HG03520 (cell line): ENCODE results near the gene SETD3.

Experiments used
- ATAC-seq: cut with Tn5 transposase; IDR thresholded peaks from one replicate; pipeline ENCODE4 v1.9.1; 2021; ENCODE audit warnings: mild to moderate bottlenecking, moderate library complexity; ENCODE audit not compliant: unreplicated experiment

Gene SETD3

GRCh38 chr14:99401211-99401610, 79.4 kb downstream of the SETD3 start:
- ATAC-seq: no peak

DNA sequence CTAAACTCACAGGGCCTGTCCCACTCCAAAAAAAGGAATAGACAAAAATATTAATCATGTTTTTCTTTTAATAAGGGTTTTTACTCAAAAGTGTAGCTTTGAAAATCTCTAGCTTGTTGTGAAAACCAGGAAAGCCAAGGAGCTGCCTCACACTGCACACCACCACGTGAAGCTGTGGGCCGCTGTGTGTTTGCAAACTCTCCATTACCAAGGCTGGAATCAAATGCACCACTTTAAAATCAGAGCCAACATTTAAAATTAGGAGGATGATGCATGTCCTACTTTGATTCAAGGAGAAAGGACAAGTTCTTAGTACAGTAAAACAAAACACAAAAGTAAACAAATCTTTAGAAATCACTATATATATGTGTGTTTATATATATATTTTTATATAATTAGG, 83.0 kb downstream of the SETD3 start:
- ATAC-seq: no peak

DNA sequence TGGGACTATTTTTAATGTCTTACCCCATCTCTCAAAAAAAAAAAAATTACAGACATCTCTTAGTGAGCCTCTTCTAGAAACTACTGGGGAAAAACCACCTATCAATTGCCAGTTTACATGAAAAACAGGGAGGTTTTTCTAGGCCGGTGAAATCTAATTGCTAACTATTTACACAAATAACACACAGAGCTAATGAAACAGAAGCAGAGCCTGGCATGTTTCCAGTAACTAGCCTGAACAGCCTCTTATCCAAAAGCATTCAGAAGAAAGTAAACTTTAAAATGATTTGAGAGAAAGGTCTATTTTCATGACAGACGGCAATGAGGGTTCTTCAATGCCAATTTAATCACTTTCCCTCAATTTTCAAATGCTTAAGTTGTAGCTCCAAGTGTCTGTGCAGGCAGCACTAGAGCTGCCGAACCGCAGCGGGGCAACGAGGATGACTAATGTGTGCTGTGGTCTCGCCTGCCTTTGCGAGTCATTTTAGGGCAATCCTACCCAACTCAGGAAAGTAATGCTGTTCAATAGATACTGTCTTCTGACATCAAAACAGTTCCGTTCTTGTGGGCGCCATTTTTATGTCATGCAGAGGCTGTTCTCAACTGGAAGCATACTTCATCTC, 84.6 kb downstream of the SETD3 start:
- no peak for ATAC-seq

GRCh38 chr14:99394602-99395156, 86.0 kb downstream of the SETD3 start:
- ATAC-seq: no peak

GRCh38 chr14:99393059-99393655, 87.5 kb downstream of the SETD3 start:
- peak; percentile 66 for ATAC-seq

DNA sequence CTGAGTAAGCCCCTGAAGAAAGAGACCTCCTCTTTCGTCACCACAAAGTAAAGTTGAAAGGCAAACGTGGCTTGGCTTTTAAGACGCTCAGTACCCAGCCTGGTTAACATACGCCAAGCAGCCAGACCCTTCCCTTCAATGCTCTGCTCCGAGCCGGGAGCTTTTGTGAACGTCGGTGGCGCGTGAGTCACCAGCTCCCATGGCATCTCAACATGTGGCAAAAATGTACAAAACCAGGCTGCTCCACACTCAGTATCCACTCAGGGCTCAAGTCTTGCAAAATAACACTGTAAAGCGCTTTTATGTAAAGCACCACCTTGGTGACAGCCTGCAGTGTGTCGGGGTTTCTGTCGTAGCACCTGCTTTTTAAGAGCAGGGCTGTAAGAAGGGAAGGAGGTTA, 89.0 kb downstream of the SETD3 start:
- no peak for ATAC-seq

GRCh38 chr14:99389174-99389826, 91.4 kb downstream of the SETD3 start:
- ATAC-seq: no peak

DNA sequence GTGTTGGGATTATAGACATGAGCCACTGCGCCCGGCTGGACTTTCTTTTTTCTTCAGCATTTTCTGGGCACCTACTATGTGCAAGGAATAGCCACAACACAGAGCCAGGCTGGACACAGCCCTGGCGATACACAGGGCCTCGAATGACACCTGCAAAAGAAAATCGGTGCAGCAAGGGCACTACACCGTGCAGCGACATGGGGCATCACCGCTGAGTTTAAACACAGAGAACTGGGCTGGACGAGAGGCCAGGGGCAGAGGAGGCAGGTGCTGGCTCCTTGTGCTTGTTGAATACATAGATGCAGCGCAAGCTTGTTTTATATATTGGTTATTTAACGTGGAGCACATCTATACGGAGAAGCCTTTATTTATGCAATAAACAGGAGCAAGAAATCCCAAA, 92.4 kb downstream of the SETD3 start:
- no peak for ATAC-seq

DNA sequence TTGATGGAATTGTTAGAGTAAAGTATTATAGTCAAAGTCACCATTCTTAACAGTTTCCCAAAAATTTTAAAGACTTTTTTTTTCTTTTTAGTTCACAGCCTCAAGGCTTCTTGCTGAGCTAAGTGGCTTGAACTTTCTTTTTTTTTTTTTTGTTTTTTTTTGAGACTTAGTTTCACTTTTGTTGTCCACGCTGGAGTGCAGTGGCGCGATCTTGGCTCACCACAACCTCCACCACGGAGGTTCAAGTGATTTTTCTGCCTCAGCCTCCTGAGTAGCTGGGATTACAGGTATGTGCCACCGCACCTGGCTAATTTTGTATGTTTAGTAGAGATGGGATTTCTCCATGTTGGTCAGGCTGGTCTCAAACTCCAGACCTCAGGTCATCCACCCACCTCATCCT, 92.8 kb downstream of the SETD3 start:
- no peak for ATAC-seq

GRCh38 chr14:99384450-99385417, 95.9 kb downstream of the SETD3 start:
- no peak for ATAC-seq

DNA sequence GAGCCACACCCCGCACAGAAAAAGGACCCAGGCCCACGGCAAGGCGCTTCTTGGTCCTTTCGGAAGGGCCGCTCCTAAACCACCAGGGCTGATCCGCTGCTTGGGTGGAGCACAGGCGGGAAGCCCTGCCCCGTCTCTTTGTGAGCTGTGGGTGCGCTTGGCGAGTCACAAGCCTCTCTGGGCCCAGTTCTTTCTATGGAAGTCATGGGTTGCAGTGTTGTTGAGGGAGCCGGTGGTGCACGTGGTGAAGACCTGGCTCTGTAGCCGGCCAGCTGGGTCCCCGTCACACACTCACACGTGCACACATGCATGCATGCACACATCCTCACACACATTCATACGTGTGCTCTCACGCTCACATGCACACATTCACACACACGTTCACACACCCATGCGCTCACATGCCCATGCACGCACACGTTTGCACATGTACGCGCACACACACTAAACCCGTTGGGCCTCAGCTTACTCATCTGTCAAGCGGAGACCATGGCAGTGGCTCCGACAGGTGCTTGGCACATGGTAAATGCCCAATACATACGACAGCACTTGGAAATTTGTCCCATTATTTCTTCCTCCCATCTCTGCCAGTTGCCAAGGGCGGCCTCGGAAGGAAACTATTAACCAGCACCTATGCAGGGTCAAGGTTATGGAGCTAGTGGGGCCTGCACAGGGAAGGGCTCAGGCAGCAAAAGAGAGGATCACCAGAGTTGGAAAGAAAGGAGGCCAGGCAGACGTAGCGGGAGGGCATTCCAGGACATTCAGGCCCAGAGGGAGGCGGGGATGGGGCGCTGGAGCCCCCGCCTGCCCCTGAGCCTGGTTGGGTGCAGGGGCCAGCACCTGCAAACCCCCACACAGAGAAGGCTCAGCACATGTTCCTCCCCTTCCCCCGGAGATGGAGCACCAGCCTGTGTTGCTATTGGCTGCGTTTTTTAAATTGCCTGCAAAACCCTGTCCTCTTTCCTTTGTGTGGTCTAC, 96.9 kb downstream of the SETD3 start:
- no peak for ATAC-seq

- no peak for ATAC-seq
Measured at GRCh38 chr14:99382781-99383471, 97.7 kb downstream of the SETD3 start.

GRCh38 chr14:99382071-99382470, 98.6 kb downstream of the SETD3 start:
- no peak for ATAC-seq

GRCh38 chr14:99381688-99382060, 99.0 kb downstream of the SETD3 start:
- ATAC-seq: no peak

- ATAC-seq: no peak
Measured at GRCh38 chr14:99380991-99381687, 99.5 kb downstream of the SETD3 start.

GRCh38 chr14:99380402-99380801, 100.3 kb downstream of the SETD3 start:
- no peak for ATAC-seq

GRCh38 chr14:99378782-99379214, 101.9 kb downstream of the SETD3 start:
- no peak for ATAC-seq

DNA sequence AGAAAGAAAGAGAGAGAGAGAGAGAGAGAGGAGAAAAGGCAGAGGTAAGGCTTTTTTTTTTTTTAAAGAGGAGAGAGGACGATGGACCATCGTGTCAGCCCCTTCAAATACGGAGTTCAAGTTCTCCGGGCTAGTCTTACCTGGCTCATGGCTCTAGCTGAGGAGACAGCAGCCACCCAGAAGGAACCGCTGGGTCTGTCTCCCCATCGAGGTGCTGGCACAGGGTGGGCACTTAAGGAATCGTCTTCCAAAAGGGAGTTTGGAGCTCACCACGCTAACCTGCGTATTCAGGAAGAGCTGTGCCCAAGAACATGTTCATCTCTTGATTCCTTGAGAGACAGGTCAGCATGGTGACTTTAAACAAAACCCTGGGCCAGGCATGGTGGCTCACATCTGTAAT, 102.7 kb downstream of the SETD3 start:
- ATAC-seq: no peak

DNA sequence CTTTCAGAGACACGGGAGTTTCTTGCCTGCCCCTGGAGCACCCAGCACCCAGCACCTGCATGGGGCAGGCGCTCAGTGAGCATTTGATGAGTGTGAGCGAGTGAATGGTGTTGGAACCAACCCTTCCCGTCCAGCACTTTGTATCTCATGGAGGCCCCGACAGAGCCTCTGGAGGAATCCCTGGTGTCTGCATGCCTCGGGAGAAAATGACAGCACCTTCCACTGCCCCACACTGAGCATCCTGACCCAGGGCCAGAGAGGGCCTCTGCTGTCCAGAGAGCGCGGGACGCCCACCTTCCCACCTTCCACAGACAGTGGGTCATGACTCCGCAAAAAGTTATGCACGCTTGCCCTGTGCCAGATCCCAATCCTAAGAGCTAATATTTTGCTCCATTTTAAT, 105.7 kb downstream of the SETD3 start:
- ATAC-seq: no peak
